Uterus (tissue), 4 donors: ENCODE results near the gene KASH5. TPM values are rescaled to one million over a fixed set of nuclear protein-coding genes. Genes with fewer than 3 reads are reported as not detected.

Experiments
- DNase-seq, 2 donors: peaks; one replicate each; pipeline ENCODE4 v3.0.0-alpha.2; 2019 to 2020
- H3K27ac ChIP-seq, 2 donors: fragments of 200-600 bp; sonication (generic); 1 replicate in 1 of 2; 2 replicates in 1 of 2; pipeline ENCODE4 v1.5.1; 2016 to 2018
- H3K27me3 ChIP-seq, 2 donors: fragments of 200-600 bp; sonication (generic); one replicate each; pipeline ENCODE4 v1.5.1; 2018 to 2019; ENCODE audit warnings: control low read depth in 1 of 2
- H3K36me3 ChIP-seq, 2 donors: fragments of 200-600 bp; sonication (generic); one replicate each; pipeline ENCODE4 v1.5.1; 2019; ENCODE audit warnings: control low read depth in 1 of 2
- H3K4me1 ChIP-seq, 2 donors: fragments of 200-600 bp; sonication (generic); one replicate each; pipeline ENCODE4 v1.5.1; 2018 to 2019; ENCODE audit warnings: control low read depth in 1 of 2
- H3K4me3 ChIP-seq, 2 donors: fragments of 200-600 bp; sonication (generic); 1 replicate in 1 of 2; 2 replicates in 1 of 2; pipeline ENCODE4 v1.5.1; 2018 to 2019; ENCODE audit warnings: mild to moderate bottlenecking in 1 of 2
- H3K9me3 ChIP-seq, 2 donors: fragments of 200-600 bp; sonication (generic); one replicate each; pipeline ENCODE4 v1.5.1; 2019; ENCODE audit warnings: control low read depth in 1 of 2
- CTCF ChIP-seq, 4 experiments: fragments of 200-600 bp in 2 of 4; fragments of 450-650 bp in 2 of 4; sonication (generic) in 2 of 4; IDR thresholded peaks; one replicate each; pipeline ENCODE4 v1.5.1; 2016 to 2019; ENCODE audit warnings: antibody characterized with exemption in 4 of 4, mild to moderate bottlenecking in 2 of 4, moderate library complexity in 1 of 4
- POLR2A ChIP-seq, 2 donors: fragments of 450-650 bp; IDR thresholded peaks; one replicate each; pipeline ENCODE4 v1.6.1; 2016; ENCODE audit warnings: antibody characterized with exemption in 2 of 2, mild to moderate bottlenecking in 1 of 2, moderate library complexity in 1 of 2
- intact Hi-C: fragments of 100-400 bp; cut with DNase I; formaldehyde crosslinking; loops from one replicate; pipeline ENCODE4 v1.15.1; 2023; ENCODE audit warnings: low total_unique reads
- total RNA-seq, 4 donors: library from RNA; depleted of rRNA in 3 of 4; stranded (reverse); fragments of >200 nt in 3 of 4; gene quantifications; one replicate each; pipeline versions ENCODE4 v1.1.0 to v1.2.4, GENCODE V29; 2014 to 2023
- donor health status: DM: yes; HTN: yes; CAD: no.

The KASH5 gene
- total RNA-seq, 4 donors from 2014 or later: 0.55 TPM; not detected in 3

GRCh38 chr19:49400029-49400428 lies 12.0 kb downstream of the KASH5 start:
- H3K4me1 ChIP-seq: no peaks in the 10 kb centered on the region
- no peak for DNase-seq
- intact Hi-C loops: no loop called here

GRCh38 chr19:49403404-49404187 lies 15.5 kb downstream of the KASH5 start:
- H3K27me3 ChIP-seq: no peaks in the 10 kb centered on the region
- no peaks in the 10 kb centered on the region for H3K4me1 ChIP-seq
- H3K36me3 ChIP-seq: no peaks in the 10 kb centered on the region
- TF ChIP-seq POLR2A (IDR thresholded peaks at IDR 0.05): no peak
- TF ChIP-seq CTCF (IDR thresholded peaks at IDR 0.05): no peak
- H3K9me3 ChIP-seq: no peaks in the 10 kb centered on the region
- H3K4me3 ChIP-seq: no peak overlapping the region
- intact Hi-C loops: no loop called here
- no peak for DNase-seq
- no peak overlapping the region for H3K27ac ChIP-seq

More at GRCh38 chr19:49400029-49400428, 12.0 kb downstream of the KASH5 start:
- Histone ChIP-seq H3K9me3 (no peaks in the 10 kb centered on the region), H3K27ac (no peak overlapping the region), H3K36me3 (no peaks in the 10 kb centered on the region), H3K4me3 (no peak overlapping the region), H3K27me3 (no peaks in the 10 kb centered on the region)
- TF ChIP-seq CTCF (IDR thresholded peaks at IDR 0.05): no peak
- TF ChIP-seq POLR2A (IDR thresholded peaks at IDR 0.05): no peak

- intact Hi-C loops: no loop called here
- no peak for TF ChIP-seq CTCF (IDR thresholded peaks at IDR 0.05)
- no peak for TF ChIP-seq POLR2A (IDR thresholded peaks at IDR 0.05)
- no peaks in the 10 kb centered on the region for H3K9me3 ChIP-seq
- no peak overlapping the region for H3K4me3 ChIP-seq
- H3K4me1 ChIP-seq: no peaks in the 10 kb centered on the region
- no peaks in the 10 kb centered on the region for H3K27me3 ChIP-seq
- DNase-seq: no peak
- H3K36me3 ChIP-seq: no peaks in the 10 kb centered on the region
- H3K27ac ChIP-seq: no peak overlapping the region
These were observed 19.0 kb downstream of the KASH5 start for GRCh38 chr19:49407079-49407478.

- intact Hi-C loops: no loop called here
- TF ChIP-seq POLR2A (IDR thresholded peaks at IDR 0.05) (no peak), CTCF (IDR thresholded peaks at IDR 0.05) (no peak)
These were observed 19.5 kb downstream of the KASH5 start for GRCh38 chr19:49407482-49408015.

GRCh38 chr19:49408816-49409440 lies 20.9 kb downstream of the KASH5 start:
- no peak for DNase-seq
- H3K27ac ChIP-seq: no peak overlapping the region
- H3K4me3 ChIP-seq: no peak overlapping the region
- no peaks in the 10 kb centered on the region for H3K9me3 ChIP-seq
- intact Hi-C loops: no loop called here
- no peaks in the 10 kb centered on the region for H3K36me3 ChIP-seq
- no peaks in the 10 kb centered on the region for H3K27me3 ChIP-seq
- TF ChIP-seq POLR2A (IDR thresholded peaks at IDR 0.05) (no peak), CTCF (IDR thresholded peaks at IDR 0.05) (no peak)
- H3K4me1 ChIP-seq: no peaks in the 10 kb centered on the region

More at GRCh38 chr19:49407482-49408015, 19.5 kb downstream of the KASH5 start:
- H3K27ac ChIP-seq: no peak overlapping the region
- H3K9me3 ChIP-seq: no peaks in the 10 kb centered on the region
- H3K27me3 ChIP-seq: no peaks in the 10 kb centered on the region
- no peaks in the 10 kb centered on the region for H3K36me3 ChIP-seq
- no peak for DNase-seq
- no peak overlapping the region for H3K4me3 ChIP-seq
- H3K4me1 ChIP-seq: no peaks in the 10 kb centered on the region
